Tongue (tissue), 3 donors: ENCODE data around the gene BEX3. TPM values are rescaled to one million over a fixed set of nuclear protein-coding genes. Genes with fewer than 3 reads are reported as not detected.

Experiments used
- DNase-seq: peaks from one replicate; pipeline ENCODE4 v3.0.0-alpha.2; 2015
- small RNA-seq: library from RNA; depleted of rRNA; stranded (forward); fragments of <200 nt; gene quantifications from one replicate; pipeline ENCODE3, GENCODE V24; 2014; ENCODE audit warnings: low replicate concordance
- total RNA-seq: library from RNA; depleted of rRNA; stranded (reverse); fragments of >200 nt; gene quantifications from one replicate; pipeline ENCODE4 v1.2.3, GENCODE V29; 2014

The BEX3 gene
- total RNA-seq, 1 donor from 2014 or later = 146 TPM

DNA sequence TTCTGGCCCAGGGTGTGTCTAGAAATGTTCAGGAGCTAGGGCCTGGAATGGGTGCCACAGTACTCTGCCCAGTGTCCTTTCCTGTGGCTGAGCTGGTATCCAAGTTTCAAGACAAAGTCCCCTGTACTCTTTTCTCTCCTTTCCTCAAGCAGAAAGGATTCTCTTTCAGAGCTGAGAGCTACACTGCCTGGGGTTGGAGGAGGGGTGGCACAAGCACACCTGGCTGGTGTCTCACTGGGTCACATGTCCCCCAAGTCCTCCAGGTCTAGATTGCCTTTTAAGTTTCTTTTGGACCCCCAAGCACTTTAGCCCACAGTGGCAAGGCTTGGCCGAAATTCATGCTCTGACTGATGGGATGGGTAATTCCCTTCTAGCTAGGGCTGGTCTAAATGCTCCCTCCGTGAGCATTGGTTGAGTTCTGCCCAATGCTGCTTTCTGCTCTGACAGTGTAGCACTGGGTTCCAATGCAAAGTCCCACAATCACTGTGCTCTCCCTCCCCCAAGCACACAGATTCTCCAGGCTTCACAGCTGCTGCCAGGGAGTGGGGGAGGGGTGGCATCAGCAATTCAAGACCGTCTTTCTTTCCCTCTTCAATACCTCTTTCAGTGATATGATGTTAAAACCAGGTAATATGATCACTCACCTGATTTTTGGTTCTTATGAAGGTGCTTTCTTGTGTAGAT, 47.8 kb downstream of the BEX3 start:
- peak; percentile 22 for DNase-seq

Small RNA genes within 50 kb of the gene (small RNA-seq; reads per million reads assigned to genes)
- gene Z92846.1 = not detected

Other genes starting within 250 kb of the BEX3 start
- 24.9 TPM for gene BEX4, start 161.4 kb upstream of the BEX3 start, total RNA-seq
- 133 TPM for gene TCEAL8, start 121.4 kb upstream of the BEX3 start, total RNA-seq
- 0.82 TPM for gene TCEAL5, start 99.8 kb upstream of the BEX3 start, total RNA-seq
- gene BEX2, start 65.5 kb upstream of the BEX3 start, total RNA-seq = 35.9 TPM
- 292 TPM for gene TCEAL7, start 46.3 kb upstream of the BEX3 start, total RNA-seq
- 97.0 TPM for gene TCEAL9, start 20.0 kb upstream of the BEX3 start, total RNA-seq
- gene RAB40A, start 143.0 kb downstream of the BEX3 start, total RNA-seq = 0.31 TPM
- 43.1 TPM for gene TCEAL4, start 209.0 kb downstream of the BEX3 start, total RNA-seq
- gene TCEAL3, start 231.4 kb downstream of the BEX3 start, total RNA-seq = 5.8 TPM